ENCODE measurements around the gene ZBTB20. TPM values are rescaled to one million over a fixed set of nuclear protein-coding genes. Genes with fewer than 3 reads are reported as not detected.

Gene ZBTB20
- total and polyA plus RNA-seq, 4 donors = 0.74 to 77.1 (median 27.9) TPM

GRCh38 chr3:114344492-114344891, 802.6 kb downstream of the ZBTB20 start:
- no peak overlapping the region for H3K27ac ChIP-seq (ENCODE audit: low read depth in 1 of 2, low read length in 1 of 2)
- no peak overlapping the region for H3K4me3 ChIP-seq
- no peaks in the 10 kb centered on the region for H3K9me3 ChIP-seq (ENCODE audit: control insufficient read depth in 4 of 4, insufficient read depth in 3 of 4, low read length in 3 of 4)
- DNase-seq = no peak
- TF ChIP-seq CTCF (IDR thresholded peaks at IDR 0.05; ENCODE audit: control extremely low read depth, extremely low read depth) = no peak
- no peak overlapping the region for H3K9ac ChIP-seq (ENCODE audit: insufficient read depth in 1 of 2, low read length in 2 of 2)
- peaks cover 0 to 11% (median under 1%) of the 10 kb centered on the region in 4 donors for H3K36me3 ChIP-seq (ENCODE audit: control insufficient read depth in 4 of 4, insufficient read depth in 4 of 4, low read length in 4 of 4)
- H3K4me1 ChIP-seq (ENCODE audit: control insufficient read depth in 5 of 5, insufficient read depth in 5 of 5, low read length in 5 of 5) = no peaks in the 10 kb centered on the region
- 88 to 94% methylated on average over 1 of the region's 1 CpG for WGBS, 2 donors
- ATAC-seq (ENCODE audit: insufficient read depth, low FRiP score) = no peak
- no peaks in the 10 kb centered on the region for H3K27me3 ChIP-seq (ENCODE audit: control insufficient read depth in 3 of 3, insufficient read depth in 3 of 3, low read length in 2 of 3)

- no peak for TF ChIP-seq CTCF (IDR thresholded peaks at IDR 0.05; ENCODE audit: control extremely low read depth, extremely low read depth)
- Histone ChIP-seq H3K36me3 (ENCODE audit: control insufficient read depth in 4 of 4, insufficient read depth in 4 of 4, low read length in 4 of 4) (peaks cover 0 to 9% (median 6%) of the 10 kb centered on the region in 4 donors), H3K9ac (ENCODE audit: insufficient read depth in 1 of 2, low read length in 2 of 2) (no peak overlapping the region), H3K9me3 (ENCODE audit: control insufficient read depth in 4 of 4, insufficient read depth in 3 of 4, low read length in 3 of 4) (no peaks in the 10 kb centered on the region), H3K27me3 (ENCODE audit: control insufficient read depth in 3 of 3, insufficient read depth in 3 of 3, low read length in 2 of 3) (no peaks in the 10 kb centered on the region), H3K27ac (ENCODE audit: low read depth in 1 of 2, low read length in 1 of 2) (no peak overlapping the region), H3K4me3 (no peak overlapping the region), H3K4me1 (ENCODE audit: control insufficient read depth in 5 of 5, insufficient read depth in 5 of 5, low read length in 5 of 5) (peaks cover 0 to 6% (median 0%) of the 10 kb centered on the region in 5 donors)
- WGBS, 2 donors = 94 to 95% methylated on average over 19 of the region's 19 CpGs
- DNase-seq = no peak
- no peak for ATAC-seq (ENCODE audit: insufficient read depth, low FRiP score)
Observed at GRCh38 chr3:114338651-114339357, 808.3 kb downstream of the ZBTB20 start.

- no peak for TF ChIP-seq CTCF (IDR thresholded peaks at IDR 0.05; ENCODE audit: control extremely low read depth, extremely low read depth)
- H3K36me3 ChIP-seq (ENCODE audit: control insufficient read depth in 4 of 4, insufficient read depth in 4 of 4, low read length in 4 of 4) = peaks cover 0 to 16% (median 6%) of the 10 kb centered on the region in 4 donors
- WGBS, 2 donors = 93 to 95% methylated on average over 3 of the region's 3 CpGs
- H3K4me1 ChIP-seq (ENCODE audit: control insufficient read depth in 5 of 5, insufficient read depth in 5 of 5, low read length in 5 of 5) = peaks cover 0 to 6% (median 0%) of the 10 kb centered on the region in 5 donors
- DNase-seq (no peak), ATAC-seq (ENCODE audit: insufficient read depth, low FRiP score) (no peak)
- no peak overlapping the region for H3K9ac ChIP-seq (ENCODE audit: insufficient read depth in 1 of 2, low read length in 2 of 2)
- no peaks in the 10 kb centered on the region for H3K9me3 ChIP-seq (ENCODE audit: control insufficient read depth in 4 of 4, insufficient read depth in 3 of 4, low read length in 3 of 4)
- no peak overlapping the region for H3K4me3 ChIP-seq
- no peaks in the 10 kb centered on the region for H3K27me3 ChIP-seq (ENCODE audit: control insufficient read depth in 3 of 3, insufficient read depth in 3 of 3, low read length in 2 of 3)
- H3K27ac ChIP-seq (ENCODE audit: low read depth in 1 of 2, low read length in 1 of 2) = no peak overlapping the region
Observed at GRCh38 chr3:114336857-114337256, 810.2 kb downstream of the ZBTB20 start.
